SK-N-MC (cell line): ENCODE measurements around the gene FASTKD2.

Experiments used
- EZH2 ChIP-seq: fragments of 200-600 bp; sonication (generic); IDR thresholded peaks from one replicate; pipeline ENCODE4 v1.6.1; 2017; ENCODE audit warnings: antibody characterized with exemption
- POLR2AphosphoS5 ChIP-seq: IDR thresholded peaks from 2 replicates; pipeline ENCODE4 v1.6.1; 2012; ENCODE audit warnings: mild to moderate bottlenecking, low read depth, low read length, borderline replicate concordance

DNA sequence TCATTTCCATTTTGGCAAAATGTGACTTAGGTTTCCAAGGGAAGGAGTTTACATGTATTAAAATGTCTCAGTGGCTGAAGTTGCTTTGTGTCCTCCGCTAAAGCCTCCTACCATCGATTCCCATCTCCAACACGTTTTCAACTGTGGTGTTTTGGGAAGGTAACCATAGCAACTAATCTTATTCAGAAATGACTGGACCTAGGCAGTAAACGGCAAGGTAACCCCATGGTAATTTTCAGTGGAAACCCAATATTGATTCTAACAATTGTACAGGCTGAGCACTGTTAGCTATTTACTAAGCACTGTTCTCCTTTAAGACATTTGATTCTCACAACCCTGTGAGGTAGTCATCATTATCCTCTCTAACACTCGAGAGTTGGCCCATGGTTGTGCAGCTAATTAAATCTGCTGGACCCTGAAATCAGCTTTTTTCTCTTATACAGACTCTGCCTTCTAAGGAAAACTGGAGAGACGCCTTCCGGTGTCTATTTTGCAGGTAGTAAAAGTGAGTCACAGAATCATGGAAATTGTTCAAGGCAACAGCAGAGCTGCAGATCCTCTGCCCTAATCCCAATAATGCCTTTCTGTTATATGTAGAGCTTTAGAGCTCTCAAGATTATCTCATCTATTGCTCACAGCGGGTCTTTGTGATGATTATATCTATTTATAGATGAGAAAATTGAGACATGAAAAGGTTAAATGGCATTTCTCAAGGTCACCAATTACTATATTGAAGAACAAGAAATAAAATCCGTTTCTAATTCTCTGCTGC lies 36.2 kb downstream of the FASTKD2 start:
- TF ChIP-seq EZH2 (no peak), POLR2AphosphoS5 (no peak)
